Activated T-cell treated with anti-CD3 and anti-CD28 coated beads for 48 hours (primary cell): ENCODE results near the gene FXN.
"Not testable (repeated sequence)": the region's sequence is repeated elsewhere in the genome, so short reads cannot be mapped to it uniquely, and the experiment has no call there.

ENCODE experiments used
- DNase-seq: peaks from one replicate; pipeline ENCODE4 v3.0.0-alpha.2; 2020; ENCODE audit warnings: low read depth

Gene FXN

GRCh38 chr9:69104830-69105527 lies 69.4 kb downstream of the FXN start:
- no peak for DNase-seq

GRCh38 chr9:69107771-69108170 lies 72.2 kb downstream of the FXN start:
- DNase-seq, result no peak

GRCh38 chr9:69108706-69109105 lies 73.2 kb downstream of the FXN start:
- not testable (repeated sequence) for DNase-seq

GRCh38 chr9:69109152-69109551 lies 73.6 kb downstream of the FXN start:
- DNase-seq, result no peak

- not testable (repeated sequence) for DNase-seq
These were observed 77.1 kb downstream of the FXN start for GRCh38 chr9:69112646-69113045.

GRCh38 chr9:69115621-69116020 lies 80.1 kb downstream of the FXN start:
- no peak for DNase-seq

GRCh38 chr9:69118656-69119055 lies 83.1 kb downstream of the FXN start:
- DNase-seq, result no peak

GRCh38 chr9:69120380-69121154 lies 85.0 kb downstream of the FXN start:
- no peak for DNase-seq

- DNase-seq, result peak; percentile 12
These were observed 85.9 kb downstream of the FXN start for GRCh38 chr9:69121155-69122081.

GRCh38 chr9:69122082-69122548 lies 86.6 kb downstream of the FXN start:
- DNase-seq, result peak; percentile 29

- DNase-seq, result no peak
These were observed 87.1 kb downstream of the FXN start for GRCh38 chr9:69122549-69123141.

GRCh38 chr9:69130456-69131441 lies 95.2 kb downstream of the FXN start:
- no peak for DNase-seq

GRCh38 chr9:69131682-69132081 lies 96.1 kb downstream of the FXN start:
- no peak for DNase-seq

- DNase-seq, result no peak
These were observed 96.8 kb downstream of the FXN start for GRCh38 chr9:69132361-69132760.

GRCh38 chr9:69134412-69134811 lies 98.9 kb downstream of the FXN start:
- no peak for DNase-seq

GRCh38 chr9:69136185-69136584 lies 100.6 kb downstream of the FXN start:
- no peak for DNase-seq

GRCh38 chr9:69136779-69137178 lies 101.2 kb downstream of the FXN start:
- no peak for DNase-seq

GRCh38 chr9:69137311-69137710 lies 101.8 kb downstream of the FXN start:
- DNase-seq, result no peak

GRCh38 chr9:69139596-69139995 lies 104.0 kb downstream of the FXN start:
- DNase-seq, result no peak

GRCh38 chr9:69140123-69140735 lies 104.7 kb downstream of the FXN start:
- no peak for DNase-seq
